Measurements from ENCODE around the gene BGN.

Gene BGN

DNA sequence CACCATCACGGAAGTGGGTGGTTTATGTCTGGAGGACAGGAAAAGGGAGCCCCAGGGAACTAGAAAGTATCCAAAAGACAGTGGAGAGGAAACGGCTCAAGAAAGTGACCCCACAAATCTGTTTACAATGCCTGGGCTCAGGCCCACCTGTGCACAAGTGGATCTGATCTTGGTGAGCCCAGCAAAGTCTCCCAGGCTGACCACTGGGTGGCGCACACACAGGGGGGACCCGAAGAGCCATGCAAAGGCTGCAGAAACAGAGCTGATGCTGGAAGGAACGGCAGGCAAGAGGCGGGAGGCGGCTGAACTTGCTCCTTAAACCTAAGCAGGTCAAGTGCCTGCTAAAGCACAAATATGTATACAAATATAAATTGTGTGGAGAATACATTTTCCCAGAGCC, 34.0 kb upstream of the BGN start:
- DNase-seq (ENCODE audit: low spot score): peak; percentile 14

- no peak for DNase-seq (ENCODE audit: low spot score)
Observed at GRCh38 chrX:153462291-153462690, 32.5 kb upstream of the BGN start.

GRCh38 chrX:153463031-153463430, 31.7 kb upstream of the BGN start:
- DNase-seq (ENCODE audit: low spot score): no peak

DNA sequence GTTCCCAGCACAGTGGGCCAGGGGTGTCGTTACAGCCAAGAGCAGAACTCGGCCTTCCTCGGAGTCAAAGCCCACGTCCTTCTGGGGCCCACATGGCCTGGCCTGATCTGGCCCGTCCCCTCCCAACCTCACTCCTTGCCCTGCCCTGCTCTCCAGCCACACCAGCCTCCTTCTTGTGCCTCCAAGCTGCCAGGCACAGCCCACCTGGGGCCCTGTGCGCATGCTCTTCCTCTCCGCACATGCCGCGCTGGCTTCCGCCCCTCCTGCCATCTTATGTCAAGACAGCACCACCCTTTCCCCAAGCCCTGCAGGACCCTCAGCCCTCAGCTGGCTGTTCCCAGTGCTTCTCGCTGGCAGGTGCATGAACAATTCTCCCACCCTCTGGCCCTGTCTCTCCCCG, 31.2 kb upstream of the BGN start:
- DNase-seq (ENCODE audit: low spot score): no peak

DNA sequence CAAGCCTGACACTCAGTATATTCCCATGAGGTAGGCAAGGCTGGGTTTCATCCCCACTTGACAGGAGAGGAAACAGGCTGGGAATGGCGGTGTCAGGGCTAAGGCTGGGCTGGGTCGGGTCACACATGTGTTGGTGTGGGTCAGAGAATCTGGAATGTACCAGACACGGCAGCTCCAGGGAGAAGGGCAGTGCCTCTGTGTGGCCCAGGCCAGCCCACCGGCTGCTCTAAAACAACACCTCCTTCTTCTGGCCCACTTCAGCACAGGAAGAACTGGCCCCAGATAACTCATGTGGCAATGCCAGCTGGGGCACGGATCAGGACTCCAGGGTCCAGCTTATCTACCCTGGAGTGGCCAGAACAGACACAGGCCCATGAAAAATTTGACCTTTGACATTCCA, 30.7 kb upstream of the BGN start:
- DNase-seq (ENCODE audit: low spot score): no peak

DNA sequence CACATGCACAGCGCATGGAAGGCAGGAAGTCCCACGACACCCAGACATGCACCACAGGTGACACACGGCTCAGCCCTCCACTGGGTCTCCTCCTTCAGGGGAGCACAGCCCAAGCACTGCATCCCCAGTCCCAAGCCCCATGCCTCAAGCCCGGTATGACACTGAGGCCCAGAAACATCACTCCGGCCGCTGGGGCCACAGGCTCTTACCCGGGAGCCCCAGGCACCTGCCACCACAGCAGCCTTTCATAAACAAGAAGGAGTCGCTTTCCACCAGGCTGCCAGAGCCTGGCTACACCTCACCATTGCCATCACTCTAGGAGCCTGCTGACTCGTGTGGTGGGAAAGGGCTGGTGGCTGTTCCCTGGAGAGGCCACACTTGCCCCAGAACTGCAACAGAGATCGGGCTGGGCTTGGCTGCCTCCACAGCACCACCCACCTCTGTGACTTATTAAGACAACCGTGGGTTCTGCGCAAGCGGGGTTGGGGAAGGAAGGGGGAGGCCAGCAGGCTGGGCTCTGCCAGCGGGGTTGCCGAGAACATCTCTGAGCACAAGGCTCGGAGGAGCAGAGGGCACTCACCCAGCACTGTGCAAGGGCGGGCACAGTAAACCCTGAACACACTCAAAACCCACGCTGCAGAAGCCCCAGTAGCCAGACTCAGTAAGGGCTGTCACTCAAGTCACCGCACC, 28.9 kb upstream of the BGN start:
- no peak for DNase-seq (ENCODE audit: low spot score)

DNA sequence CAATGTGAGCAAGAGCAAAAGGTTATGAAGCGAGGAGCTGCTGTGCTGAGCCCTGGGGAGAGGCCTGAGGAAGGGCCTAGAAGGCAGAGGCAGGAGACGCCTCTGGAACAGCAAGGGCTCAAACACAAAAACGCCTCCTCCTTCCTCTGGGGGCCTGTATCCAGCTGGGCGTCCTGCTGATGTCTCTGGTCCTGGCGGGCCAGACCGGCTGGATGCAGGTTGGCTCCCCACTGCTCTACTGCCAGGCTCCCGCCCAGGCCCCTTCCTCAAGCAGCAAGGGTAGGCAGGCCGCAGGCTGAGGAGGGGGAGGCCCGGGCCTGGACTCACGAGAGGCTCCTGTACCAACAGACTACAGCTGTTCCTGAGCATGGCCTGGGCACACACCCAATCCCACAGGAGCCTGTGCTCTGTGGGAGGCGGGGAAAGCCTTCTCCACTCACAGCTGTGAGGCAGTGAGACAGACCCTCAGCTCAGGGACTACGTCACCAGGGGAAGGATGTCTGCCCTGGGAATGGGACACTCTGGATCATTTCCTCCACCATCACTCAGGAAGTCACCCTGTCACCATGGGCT, 26.7 kb upstream of the BGN start:
- no peak for DNase-seq (ENCODE audit: low spot score)

DNA sequence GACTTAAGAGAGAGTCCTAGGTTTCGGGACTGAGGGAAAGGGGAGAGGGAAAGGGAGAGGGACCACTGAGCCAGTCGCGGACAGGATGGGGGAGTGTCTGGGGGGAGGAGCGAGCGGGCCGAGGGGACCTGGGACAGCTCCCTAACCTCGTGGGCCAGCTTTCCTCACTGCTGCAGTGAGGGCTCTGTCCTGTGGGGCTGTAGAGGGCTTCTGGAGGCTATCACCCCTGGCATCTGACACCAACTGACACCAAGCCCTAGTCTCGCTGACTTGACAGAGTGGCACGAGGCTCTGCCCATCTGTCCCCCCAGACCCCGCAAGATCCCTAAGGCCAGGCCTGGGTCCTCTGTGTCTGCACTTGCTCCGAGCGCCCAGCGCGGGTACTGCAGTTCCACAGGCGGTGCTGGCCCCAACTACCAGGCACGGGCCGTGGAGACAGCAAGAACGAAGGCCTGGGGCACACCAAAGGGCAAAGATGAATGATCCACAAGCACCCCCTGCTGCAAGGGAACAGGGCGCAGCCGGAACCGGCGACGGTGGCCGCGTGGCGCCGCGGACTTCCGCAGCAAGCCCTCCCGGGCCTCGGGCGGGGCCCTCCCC, 24.9 kb upstream of the BGN start:
- no peak for DNase-seq (ENCODE audit: low spot score)

- DNase-seq (ENCODE audit: low spot score): peak; percentile 96
Observed at GRCh38 chrX:153470411-153471363, 24.1 kb upstream of the BGN start, which contains the start of gene HAUS7. Gene HAUS7, minus strand, starts transcription at chrX:153470576. Its CDS starts 19 bp downstream, at chrX:153470557.

DNA sequence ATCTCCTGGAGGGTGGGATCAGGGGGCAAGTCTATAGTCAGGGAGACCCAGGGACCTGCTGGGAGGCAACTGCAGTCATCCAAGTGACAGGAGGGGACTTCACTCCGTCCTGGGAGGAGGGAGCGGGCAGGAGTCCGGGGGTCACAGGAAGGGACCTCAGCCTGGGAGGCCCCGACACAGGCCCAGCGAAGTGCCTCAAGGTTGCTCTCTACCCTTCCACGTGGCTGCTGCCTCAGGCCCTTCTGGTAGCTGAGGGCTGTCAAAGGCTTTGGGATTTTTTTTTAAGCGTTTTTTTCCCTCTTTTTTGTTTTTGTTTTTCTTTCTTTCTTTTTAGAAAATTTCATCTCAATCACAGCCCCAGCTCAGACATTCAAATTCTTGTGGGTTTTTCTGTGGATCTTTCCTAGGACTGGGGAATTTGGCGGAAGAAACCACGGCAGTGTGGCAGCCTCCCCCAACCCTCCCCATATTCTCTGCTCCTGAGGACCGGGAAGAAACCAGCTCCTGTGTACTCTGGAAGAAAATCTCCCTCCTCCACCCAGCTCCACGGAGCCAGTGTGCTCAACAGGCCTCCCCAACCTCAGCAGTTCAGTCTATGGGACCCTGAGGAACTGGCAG, 23.0 kb upstream of the BGN start:
- no peak for DNase-seq (ENCODE audit: low spot score)

- no peak for DNase-seq (ENCODE audit: low spot score)
Observed at GRCh38 chrX:153473126-153473525, 21.7 kb upstream of the BGN start.

GRCh38 chrX:153474266-153474665, 20.5 kb upstream of the BGN start:
- DNase-seq (ENCODE audit: low spot score): no peak

GRCh38 chrX:153474718-153475117, 20.1 kb upstream of the BGN start:
- DNase-seq (ENCODE audit: low spot score): no peak

- DNase-seq (ENCODE audit: low spot score): no peak
Observed at GRCh38 chrX:153475271-153475670, 19.5 kb upstream of the BGN start.

- no peak for DNase-seq (ENCODE audit: low spot score)
Observed at GRCh38 chrX:153475751-153476281, 19.0 kb upstream of the BGN start.

- DNase-seq (ENCODE audit: low spot score): no peak
Observed at GRCh38 chrX:153476666-153477363, 18.0 kb upstream of the BGN start.

- no peak for DNase-seq (ENCODE audit: low spot score)
Observed at GRCh38 chrX:153477364-153477857, 17.4 kb upstream of the BGN start.

- DNase-seq (ENCODE audit: low spot score): no peak
Observed at GRCh38 chrX:153477901-153478300, 16.9 kb upstream of the BGN start.

- peak; percentile 42 for DNase-seq (ENCODE audit: low spot score)
Observed at GRCh38 chrX:153478746-153479145, 16.0 kb upstream of the BGN start.

DNA sequence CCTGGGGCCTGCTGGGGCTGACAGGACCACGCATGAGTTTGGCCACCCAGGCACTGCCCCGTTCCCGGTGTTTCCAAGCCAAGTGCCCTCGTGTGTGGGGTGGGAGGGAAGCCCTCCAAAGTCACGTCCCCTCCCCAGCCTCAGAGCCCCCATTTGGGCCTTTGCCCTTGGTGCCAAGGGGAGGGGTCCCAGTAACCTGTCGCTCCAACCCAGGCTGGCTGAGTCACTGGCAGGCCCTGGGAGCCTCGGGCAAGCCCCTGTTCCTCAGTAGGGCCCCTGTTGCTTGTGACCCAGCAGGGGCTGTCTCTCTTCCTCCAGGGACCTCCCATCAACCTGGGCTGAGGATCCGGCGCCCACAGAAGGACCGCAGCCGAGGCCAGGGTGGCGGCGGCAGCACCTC, 13.7 kb upstream of the BGN start:
- DNase-seq (ENCODE audit: low spot score): no peak

Measured in COLO829 (cell line).